Measurements from ENCODE around the gene DGKE.
A peak's percentile ranks its signal among the peaks of the same experiment; 100 is the strongest.

Gene DGKE

GRCh38 chr17:56861899-56862298, 27.9 kb downstream of the DGKE start:
- no peak for TF ChIP-seq CTCF (IDR thresholded peaks at IDR 0.05; ENCODE audit: low read depth, low read length, missing control alignments)

GRCh38 chr17:56863974-56864373, 30.0 kb downstream of the DGKE start:
- no peak for DNase-seq (ENCODE audit: extremely low read depth, low read depth)
- no peak overlapping the region for H3K4me3 ChIP-seq (replicated peaks; ENCODE audit: low read depth, low read length)
- no peak for TF ChIP-seq CTCF (IDR thresholded peaks at IDR 0.05; ENCODE audit: low read depth, low read length, missing control alignments)

More at GRCh38 chr17:56861899-56862298, 27.9 kb downstream of the DGKE start:
- no peak overlapping the region for H3K4me3 ChIP-seq (replicated peaks; ENCODE audit: low read depth, low read length)
- no peak for DNase-seq (ENCODE audit: extremely low read depth, low read depth)

- no peak for DNase-seq (ENCODE audit: extremely low read depth, low read depth)
- no peak for TF ChIP-seq CTCF (IDR thresholded peaks at IDR 0.05; ENCODE audit: low read depth, low read length, missing control alignments)
- no peak overlapping the region for H3K4me3 ChIP-seq (replicated peaks; ENCODE audit: low read depth, low read length)
Measured at GRCh38 chr17:56866076-56866475, 32.1 kb downstream of the DGKE start.

- DNase-seq (ENCODE audit: extremely low read depth, low read depth), result no peak
- TF ChIP-seq CTCF (IDR thresholded peaks at IDR 0.05; ENCODE audit: low read depth, low read length, missing control alignments), result no peak
Measured at GRCh38 chr17:56866496-56866895, 32.5 kb downstream of the DGKE start.

GRCh38 chr17:56867948-56868376, 34.0 kb downstream of the DGKE start:
- DNase-seq (ENCODE audit: extremely low read depth, low read depth), result peak; percentile 21
- TF ChIP-seq CTCF (IDR thresholded peaks at IDR 0.05; ENCODE audit: low read depth, low read length, missing control alignments), result no peak
- H3K4me3 ChIP-seq (replicated peaks; ENCODE audit: low read depth, low read length), result no peak overlapping the region

More at GRCh38 chr17:56866496-56866895, 32.5 kb downstream of the DGKE start:
- no peak overlapping the region for H3K4me3 ChIP-seq (replicated peaks; ENCODE audit: low read depth, low read length)

GRCh38 chr17:56868716-56869115, 34.8 kb downstream of the DGKE start:
- TF ChIP-seq CTCF (IDR thresholded peaks at IDR 0.05; ENCODE audit: low read depth, low read length, missing control alignments), result no peak

GRCh38 chr17:56870081-56870651, 36.2 kb downstream of the DGKE start:
- no peak for DNase-seq (ENCODE audit: extremely low read depth, low read depth)
- H3K4me3 ChIP-seq (replicated peaks; ENCODE audit: low read depth, low read length), result no peak overlapping the region
- no peak for TF ChIP-seq CTCF (IDR thresholded peaks at IDR 0.05; ENCODE audit: low read depth, low read length, missing control alignments)

More at GRCh38 chr17:56868716-56869115, 34.8 kb downstream of the DGKE start:
- no peak for DNase-seq (ENCODE audit: extremely low read depth, low read depth)
- H3K4me3 ChIP-seq (replicated peaks; ENCODE audit: low read depth, low read length), result no peak overlapping the region
